IPS-18a (cell line): ENCODE measurements around the gene MYL2.

Experiments used
- H3K27ac ChIP-seq: one replicate; pipeline ENCODE4 v1.5.1; 2013; ENCODE audit warnings: low read length
- H3K27me3 ChIP-seq: one replicate; pipeline ENCODE4 v1.6.1; 2013; ENCODE audit warnings: mild to moderate bottlenecking, low read length; ENCODE audit not compliant: control insufficient read depth, insufficient read depth
- H3K36me3 ChIP-seq: one replicate; pipeline ENCODE4 v1.6.1; 2013; ENCODE audit warnings: low read depth, low read length; ENCODE audit not compliant: control insufficient read depth
- H3K4me1 ChIP-seq: one replicate; pipeline ENCODE4 v1.6.1; 2013; ENCODE audit warnings: low read depth, low read length; ENCODE audit not compliant: control insufficient read depth
- H3K4me3 ChIP-seq: one replicate; pipeline ENCODE4 v1.5.1; 2013; ENCODE audit warnings: low read length
- H3K9ac ChIP-seq: one replicate; pipeline ENCODE4 v1.6.1; 2013; ENCODE audit warnings: mild to moderate bottlenecking, low read length, moderate library complexity
- H3K9me3 ChIP-seq: one replicate; pipeline ENCODE4 v1.6.1; 2013; ENCODE audit warnings: low read depth, low read length; ENCODE audit not compliant: control insufficient read depth

Gene MYL2

DNA sequence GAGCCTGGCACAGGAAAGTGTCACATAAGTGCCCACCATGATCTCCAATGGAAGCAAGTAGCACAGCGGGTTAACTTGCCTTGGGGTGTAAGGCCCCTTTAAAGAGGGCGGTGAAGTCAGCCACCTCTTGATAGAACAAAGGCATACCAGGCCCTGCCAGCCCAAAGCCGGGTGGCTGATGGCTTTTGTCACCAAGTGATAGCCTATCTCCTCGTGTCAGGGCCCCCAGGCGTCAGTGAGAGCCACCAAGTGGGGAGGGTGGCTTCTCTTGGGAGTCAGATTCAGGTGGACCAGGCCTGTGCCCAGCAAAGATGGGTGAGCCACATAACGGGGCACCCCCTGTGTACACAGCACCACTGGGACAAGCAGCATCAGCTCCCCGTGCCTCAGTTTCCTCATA is 8.3 kb upstream of the MYL2 start:
- no peak overlapping the region for H3K9ac ChIP-seq
- H3K9me3 ChIP-seq = no peaks in the 10 kb centered on the region
- H3K27me3 ChIP-seq = no peaks in the 10 kb centered on the region
- no peaks in the 10 kb centered on the region for H3K36me3 ChIP-seq
- no peak overlapping the region for H3K4me3 ChIP-seq
- H3K27ac ChIP-seq = no peak overlapping the region
- H3K4me1 ChIP-seq = no peaks in the 10 kb centered on the region

DNA sequence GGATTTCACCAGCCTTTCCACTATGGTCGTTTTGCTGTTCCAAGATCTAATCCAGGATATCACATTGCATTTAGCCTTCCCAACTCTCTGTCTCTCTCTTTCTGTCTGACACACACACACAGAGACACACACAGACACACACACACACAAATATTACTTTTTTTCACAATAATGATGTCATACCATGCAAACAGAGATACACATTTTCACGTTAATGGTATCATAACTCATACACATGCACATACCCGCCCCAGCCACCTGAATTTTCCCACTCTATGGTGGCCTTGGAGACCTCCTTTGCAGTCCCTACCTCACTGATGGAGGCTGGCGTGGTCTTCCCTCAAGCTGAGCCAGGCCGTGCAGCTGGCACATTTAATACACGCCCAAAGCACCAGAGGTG is 7.2 kb upstream of the MYL2 start:
- Histone ChIP-seq H3K9me3 (no peaks in the 10 kb centered on the region), H3K4me1 (no peaks in the 10 kb centered on the region), H3K4me3 (no peak overlapping the region), H3K9ac (no peak overlapping the region), H3K27me3 (no peaks in the 10 kb centered on the region), H3K36me3 (no peaks in the 10 kb centered on the region), H3K27ac (no peak overlapping the region)

DNA sequence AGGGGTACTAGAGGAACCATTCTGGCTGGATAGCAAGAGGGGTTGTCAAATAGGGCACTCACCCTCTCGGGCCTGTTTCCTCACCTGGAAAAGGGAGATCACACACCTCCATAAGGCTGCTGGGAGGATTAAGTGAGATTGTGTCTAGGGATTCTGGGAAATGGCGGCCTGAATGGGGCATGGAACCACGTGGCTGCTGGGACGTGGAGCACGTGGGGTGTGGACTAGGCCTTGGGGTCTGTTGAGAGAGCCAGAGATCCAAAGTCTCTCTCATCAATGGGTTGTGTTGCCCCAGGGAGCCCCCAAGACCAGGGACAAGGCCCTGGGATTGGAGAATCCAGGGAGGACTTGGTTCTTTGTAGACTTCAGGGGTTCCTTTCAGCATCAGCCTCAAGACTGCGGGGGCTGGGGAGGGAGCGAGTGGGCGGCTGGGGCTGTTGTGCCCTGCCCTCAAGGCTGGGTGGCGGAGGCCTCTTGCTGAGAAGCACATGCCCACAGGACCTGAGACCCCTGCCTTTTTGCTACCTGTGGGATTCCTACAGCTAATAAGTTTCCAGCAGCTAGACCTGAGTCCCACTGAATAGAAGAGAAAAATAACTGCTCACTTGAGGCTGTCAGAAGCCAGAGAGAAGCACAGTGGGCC is 3.4 kb upstream of the MYL2 start:
- Histone ChIP-seq H3K4me1 (no peaks in the 10 kb centered on the region), H3K27ac (no peak overlapping the region), H3K27me3 (no peaks in the 10 kb centered on the region), H3K9ac (no peak overlapping the region), H3K9me3 (no peaks in the 10 kb centered on the region), H3K36me3 (no peaks in the 10 kb centered on the region), H3K4me3 (no peak overlapping the region)

DNA sequence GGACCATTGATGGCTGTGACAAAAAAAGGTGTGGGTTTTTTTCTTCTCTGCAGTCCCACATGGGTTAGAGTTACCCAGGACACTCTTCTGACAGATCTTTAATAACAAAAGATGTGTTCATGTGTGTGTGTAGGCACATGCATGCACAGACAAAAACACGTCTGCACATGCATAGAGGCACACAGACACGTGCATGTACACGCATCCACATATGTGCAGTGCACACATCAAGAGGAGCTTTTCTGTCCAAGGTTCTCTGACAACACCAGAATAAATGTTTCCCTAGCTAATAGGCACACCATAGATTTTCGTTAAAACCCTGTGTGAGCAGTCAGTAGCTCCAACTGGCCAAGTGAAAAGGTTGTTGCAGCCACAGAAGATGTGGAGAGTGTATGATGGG is 2.8 kb upstream of the MYL2 start:
- no peaks in the 10 kb centered on the region for H3K9me3 ChIP-seq
- no peak overlapping the region for H3K4me3 ChIP-seq
- no peak overlapping the region for H3K9ac ChIP-seq
- H3K4me1 ChIP-seq = no peaks in the 10 kb centered on the region
- no peak overlapping the region for H3K27ac ChIP-seq
- no peaks in the 10 kb centered on the region for H3K36me3 ChIP-seq
- no peaks in the 10 kb centered on the region for H3K27me3 ChIP-seq

DNA sequence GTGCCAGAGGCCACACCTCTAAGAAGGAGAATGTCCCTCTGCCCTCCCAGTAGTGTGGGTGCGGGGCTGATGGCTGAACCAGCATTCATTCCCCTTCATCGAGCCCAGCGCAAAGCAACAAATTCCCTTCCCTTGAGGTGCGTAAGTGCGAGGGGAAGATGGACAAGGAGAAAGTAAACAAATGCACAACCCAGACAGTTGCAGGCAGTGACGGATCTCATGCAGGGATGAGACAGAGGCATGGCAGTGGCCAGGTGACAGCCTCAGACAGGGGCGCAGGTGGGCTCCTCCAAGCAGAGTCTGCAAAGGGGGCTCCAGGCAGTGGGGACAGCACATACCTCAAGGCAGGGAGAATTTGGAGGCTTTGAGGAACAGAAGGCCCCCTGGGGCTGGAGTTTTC is 2.3 kb upstream of the MYL2 start:
- H3K4me1 ChIP-seq = no peaks in the 10 kb centered on the region
- H3K9ac ChIP-seq = no peak overlapping the region
- no peaks in the 10 kb centered on the region for H3K9me3 ChIP-seq
- H3K27ac ChIP-seq = no peak overlapping the region
- no peak overlapping the region for H3K4me3 ChIP-seq
- H3K36me3 ChIP-seq = no peaks in the 10 kb centered on the region
- H3K27me3 ChIP-seq = no peaks in the 10 kb centered on the region

DNA sequence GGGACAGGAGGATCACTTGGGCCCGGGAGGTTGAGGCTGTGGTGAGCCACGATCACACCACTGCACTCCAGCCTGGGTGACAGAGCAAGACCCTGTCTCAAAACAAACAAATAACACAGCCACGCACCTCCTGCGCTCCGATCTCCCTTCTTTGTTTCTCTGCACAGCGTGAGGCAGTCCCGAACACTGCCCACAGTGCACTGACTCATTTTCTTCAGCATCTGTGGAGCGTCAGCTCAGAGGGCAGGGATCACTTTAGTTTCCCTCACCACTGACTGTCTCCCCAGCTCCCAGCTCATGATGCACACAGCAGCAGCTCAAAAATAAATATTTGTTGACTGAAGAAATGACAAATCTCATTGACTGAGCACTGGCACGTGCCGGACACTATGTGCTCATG is 883 bp upstream of the MYL2 start:
- H3K36me3 ChIP-seq = no peaks in the 10 kb centered on the region

DNA sequence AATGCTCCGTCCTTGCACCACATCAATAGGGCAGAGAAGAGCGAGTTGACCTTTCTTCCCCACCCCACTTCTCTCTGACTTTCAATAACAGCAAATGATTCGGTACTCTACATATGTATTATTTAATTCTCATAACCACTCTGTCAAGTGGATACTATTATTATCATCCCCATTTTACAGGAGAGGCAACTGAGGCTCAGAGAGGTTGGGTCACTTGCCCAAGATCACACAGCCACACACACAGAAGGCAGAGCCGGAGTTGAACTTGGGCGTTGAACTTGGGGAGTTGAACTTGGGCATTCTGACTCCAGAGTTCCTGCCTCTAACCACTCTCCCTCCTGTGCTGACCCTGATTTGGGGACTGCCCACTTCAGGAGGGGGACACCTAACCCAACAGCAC is 659 bp downstream of the MYL2 start:
- H3K27ac ChIP-seq = no peak overlapping the region
- H3K36me3 ChIP-seq = no peaks in the 10 kb centered on the region
- H3K4me1 ChIP-seq = no peaks in the 10 kb centered on the region
- H3K27me3 ChIP-seq = no peaks in the 10 kb centered on the region
- H3K9me3 ChIP-seq = no peaks in the 10 kb centered on the region
- no peak overlapping the region for H3K9ac ChIP-seq
- no peak overlapping the region for H3K4me3 ChIP-seq

More for the DNA sequence above, 883 bp upstream of the MYL2 start:
- H3K27me3 ChIP-seq = no peaks in the 10 kb centered on the region
- H3K4me1 ChIP-seq = no peaks in the 10 kb centered on the region
- no peak overlapping the region for H3K27ac ChIP-seq
- H3K9ac ChIP-seq = no peak overlapping the region
- no peaks in the 10 kb centered on the region for H3K9me3 ChIP-seq
- no peak overlapping the region for H3K4me3 ChIP-seq

DNA sequence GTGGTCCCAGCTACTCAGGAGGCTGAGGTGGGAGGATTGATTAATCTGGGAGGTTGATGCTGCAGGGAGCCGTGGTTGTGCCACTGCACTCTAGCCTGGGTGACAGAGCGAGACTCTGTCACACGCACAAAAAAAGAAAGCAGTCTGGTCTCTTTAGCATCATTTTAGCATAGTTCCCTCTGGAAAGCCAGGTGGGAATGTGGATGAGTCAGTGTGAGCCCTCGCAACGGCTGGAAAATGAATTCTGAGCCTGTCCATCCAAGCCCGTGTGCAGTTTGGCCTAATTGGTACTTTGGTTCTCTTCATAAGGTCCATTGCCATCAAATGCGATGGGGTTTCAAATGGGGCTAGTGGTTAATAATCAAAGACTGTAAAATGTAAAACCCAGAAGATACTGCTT is 2.4 kb downstream of the MYL2 start:
- Histone ChIP-seq H3K36me3 (no peaks in the 10 kb centered on the region), H3K27me3 (no peaks in the 10 kb centered on the region), H3K9ac (no peak overlapping the region), H3K4me1 (no peaks in the 10 kb centered on the region), H3K4me3 (no peak overlapping the region), H3K9me3 (no peaks in the 10 kb centered on the region), H3K27ac (no peak overlapping the region)

DNA sequence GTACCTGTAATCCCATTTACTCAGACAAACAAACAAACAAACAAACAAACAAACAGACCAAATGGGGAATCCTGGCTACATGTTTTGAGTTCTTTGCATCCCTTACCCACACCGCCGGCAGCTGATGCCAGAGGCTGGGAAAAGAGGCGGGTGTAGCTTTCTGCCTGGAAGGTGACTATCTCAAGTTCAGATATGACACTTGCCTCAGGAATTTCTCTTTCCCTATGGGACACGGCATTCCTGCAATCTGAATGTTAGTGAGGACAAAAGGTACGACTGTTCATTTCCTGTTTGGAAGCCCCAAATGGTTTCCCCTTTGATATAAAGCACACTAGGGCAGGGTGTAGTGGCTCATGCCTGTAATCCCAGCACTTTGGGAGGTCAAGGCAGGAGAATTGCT is 2.9 kb downstream of the MYL2 start:
- H3K4me3 ChIP-seq = no peak overlapping the region

DNA sequence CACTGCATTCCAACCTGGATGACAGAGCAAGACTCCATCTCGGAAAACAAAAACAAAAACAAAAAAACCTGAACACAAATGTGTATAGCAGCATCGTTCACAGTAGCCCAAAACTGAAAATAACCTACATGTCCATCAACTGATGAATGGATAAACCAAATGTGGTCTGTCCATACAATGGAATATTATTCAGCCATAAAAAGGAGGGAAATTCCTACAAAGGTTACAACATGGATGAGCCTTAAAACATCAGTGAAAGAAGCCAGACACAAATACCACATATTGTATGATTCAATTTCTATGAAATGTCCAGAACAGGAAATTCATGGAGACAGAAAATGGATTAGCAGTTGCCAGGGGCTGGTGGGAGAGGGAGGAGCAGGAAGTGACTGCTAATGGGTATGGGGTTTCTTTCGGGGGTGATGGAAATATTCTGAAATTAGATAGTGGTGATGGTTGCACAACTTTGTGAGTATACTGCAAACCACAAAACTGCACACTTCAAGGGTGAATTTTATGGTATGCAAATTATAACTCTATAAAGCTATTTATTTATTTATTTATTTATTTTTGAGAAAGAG is 4.0 kb downstream of the MYL2 start:
- Histone ChIP-seq H3K4me1 (no peaks in the 10 kb centered on the region), H3K9me3 (no peaks in the 10 kb centered on the region), H3K27ac (no peak overlapping the region), H3K36me3 (no peaks in the 10 kb centered on the region), H3K4me3 (no peak overlapping the region), H3K9ac (no peak overlapping the region), H3K27me3 (no peaks in the 10 kb centered on the region)

More for the DNA sequence above, 2.9 kb downstream of the MYL2 start:
- Histone ChIP-seq H3K27me3 (no peaks in the 10 kb centered on the region), H3K36me3 (no peaks in the 10 kb centered on the region), H3K27ac (no peak overlapping the region), H3K9me3 (no peaks in the 10 kb centered on the region), H3K9ac (no peak overlapping the region), H3K4me1 (no peaks in the 10 kb centered on the region)

DNA sequence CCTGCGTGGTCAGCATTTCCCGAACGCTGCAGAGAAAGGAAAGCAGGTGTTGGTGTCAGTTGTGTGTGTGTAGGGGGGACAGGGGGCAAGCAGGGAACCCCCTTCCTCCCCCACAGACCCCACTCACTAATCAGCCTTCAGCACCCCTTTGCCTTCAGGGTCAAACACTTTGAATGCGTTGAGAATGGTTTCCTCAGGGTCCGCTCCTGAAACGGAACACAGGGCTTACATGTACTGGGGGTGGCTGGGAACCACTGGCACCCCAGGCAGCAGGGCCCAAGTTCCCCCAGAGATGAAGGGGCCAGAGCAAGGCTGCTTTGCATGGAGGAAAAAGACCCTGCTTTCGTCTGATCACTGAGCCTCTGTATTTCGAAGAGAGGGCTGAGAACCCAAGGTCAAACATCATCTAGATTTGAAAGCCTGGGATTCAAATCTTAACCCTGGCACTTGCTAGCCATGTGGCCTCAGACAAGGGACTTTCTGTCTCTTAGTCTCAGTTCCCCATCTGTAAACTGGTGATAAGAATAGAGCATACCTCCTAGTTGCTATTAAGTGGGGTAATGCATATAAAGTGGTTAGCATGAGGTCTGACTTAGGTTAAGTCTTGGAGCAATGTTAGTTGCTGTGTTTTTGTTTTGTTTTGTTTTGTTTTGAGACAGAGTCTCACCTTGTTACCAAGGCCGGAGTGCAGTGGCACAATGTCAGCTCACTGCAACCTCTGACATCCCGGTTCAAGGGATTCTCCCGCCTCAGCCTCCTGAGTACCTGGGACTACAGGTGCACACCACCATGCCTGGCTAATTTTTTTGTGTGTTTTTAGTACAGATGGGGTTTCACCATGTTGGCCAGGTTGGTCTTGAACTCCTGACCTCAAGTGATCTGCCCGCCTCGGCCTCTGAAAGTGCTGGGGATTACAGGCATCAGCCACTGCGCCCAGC is 7.0 kb downstream of the MYL2 start:
- no peaks in the 10 kb centered on the region for H3K27me3 ChIP-seq
- H3K36me3 ChIP-seq = no peaks in the 10 kb centered on the region
- no peak overlapping the region for H3K27ac ChIP-seq
- no peak overlapping the region for H3K4me3 ChIP-seq
- no peaks in the 10 kb centered on the region for H3K4me1 ChIP-seq
- no peaks in the 10 kb centered on the region for H3K9me3 ChIP-seq
- no peak overlapping the region for H3K9ac ChIP-seq
